IMR-90 (cell line): Measurements from ENCODE around the gene CEP72. TPM values are rescaled to one million over a fixed set of nuclear protein-coding genes. Genes with fewer than 3 reads are reported as not detected.

ENCODE experiments used
- ATAC-seq: fragments of 200-7000 bp; cut with Tn5 transposase; 2 replicates; pipeline ENCODE4 v1.9.1; 2020; ENCODE audit warnings: low read depth, mild to moderate bottlenecking, moderate library complexity
- BruUV-seq: library from RNA; stranded (reverse); fragments of 400-500 nt; replicated peaks from 2 replicates; lab custom pipeline; 2021; lab: Mats Ljungman, UMichigan
- CTCF ChIA-PET: fragments of 300-600 bp; formaldehyde crosslinking; extraction: SDS; loops from one replicate; lab custom pipeline; 2021; ENCODE audit warnings: antibody characterized with exemption; lab: Yijun Ruan, JAX
- POLR2A ChIA-PET: fragments of 300-600 bp; sonication (Branson Sonifier 250); formaldehyde crosslinking; loops from one replicate; lab custom pipeline; 2022; ENCODE audit warnings: antibody characterized with exemption; ENCODE audit not compliant: unreplicated experiment; lab: Charles Lee
- DNase-seq: peaks from one replicate; pipeline ENCODE4 v3.0.0; 2013
- H2AFZ ChIP-seq: replicated peaks from 2 replicates; pipeline ENCODE3; 2013; ENCODE audit warnings: low read length, mild to moderate bottlenecking; ENCODE audit not compliant: poor library complexity
- H2AK5ac ChIP-seq: 2 replicates; pipeline ENCODE4 v1.6.1; 2013; ENCODE audit warnings: low read depth, low read length, inconsistent platforms
- H2AK9ac ChIP-seq: replicated peaks from 2 replicates; pipeline ENCODE3; 2013; ENCODE audit warnings: mild to moderate bottlenecking, low read depth, low read length, moderate library complexity; ENCODE audit not compliant: poor library complexity
- H2BK120ac ChIP-seq: 2 replicates; pipeline ENCODE4 v1.6.1; 2013; ENCODE audit warnings: low read depth, low read length, inconsistent platforms
- H2BK15ac ChIP-seq: 3 replicates; pipeline ENCODE4 v1.6.1; 2013; ENCODE audit warnings: low read depth, low read length, inconsistent platforms
- H2BK20ac ChIP-seq: 2 replicates; pipeline ENCODE4 v1.6.1; 2013; ENCODE audit warnings: low read depth, mild to moderate bottlenecking, inconsistent platforms, low read length, moderate library complexity
- H2BK5ac ChIP-seq: 2 replicates; pipeline ENCODE4 v1.6.1; 2013; ENCODE audit warnings: mild to moderate bottlenecking, low read depth, low read length, inconsistent platforms; ENCODE audit not compliant: poor library complexity, severe bottlenecking
- H3K14ac ChIP-seq: replicated peaks from 2 replicates; pipeline ENCODE4 v1.6.1; 2013; ENCODE audit warnings: low read depth, low read length, inconsistent platforms
- H3K18ac ChIP-seq: 2 replicates; pipeline ENCODE4 v1.6.1; 2013; ENCODE audit warnings: low read depth, low read length, control low read depth
- H3K23ac ChIP-seq: 2 replicates; pipeline ENCODE4 v1.6.1; 2013; ENCODE audit warnings: low read depth, low read length, inconsistent platforms
- H3K27ac ChIP-seq: 2 replicates; pipeline ENCODE4 v1.5.1; 2013; ENCODE audit warnings: mild to moderate bottlenecking, control low read depth, low read length; ENCODE audit not compliant: insufficient read depth
- H3K27me3 ChIP-seq: 2 replicates; pipeline ENCODE4 v1.6.1; 2013; ENCODE audit warnings: low read length; ENCODE audit not compliant: control insufficient read depth, insufficient read depth
- H3K36me3 ChIP-seq: 2 replicates; pipeline ENCODE4 v1.6.1; 2013; ENCODE audit warnings: low read length, mixed read lengths; ENCODE audit not compliant: control insufficient read depth, insufficient read depth
- H3K4ac ChIP-seq: 2 replicates; pipeline ENCODE4 v1.6.1; 2013; ENCODE audit warnings: low read depth, low read length, inconsistent platforms
- H3K4me1 ChIP-seq: 2 replicates; pipeline ENCODE4 v1.6.1; 2013; ENCODE audit warnings: low read length, mixed read lengths; ENCODE audit not compliant: control insufficient read depth, insufficient read depth
- H3K4me2 ChIP-seq: 2 replicates; pipeline ENCODE4 v1.6.1; 2013; ENCODE audit warnings: low read depth, mild to moderate bottlenecking, control low read depth, low read length, moderate library complexity
- H3K4me3 ChIP-seq: 2 replicates; pipeline ENCODE4 v1.5.1; 2013; ENCODE audit warnings: low read depth, mild to moderate bottlenecking, control low read depth, low read length, moderate library complexity; ENCODE audit not compliant: insufficient read depth
- H3K56ac ChIP-seq: 2 replicates; pipeline ENCODE4 v1.6.1; 2013; ENCODE audit warnings: low read length, inconsistent platforms; ENCODE audit not compliant: insufficient read depth; ENCODE audit errors: extremely low read depth
- H3K79me1 ChIP-seq, 2 experiments: 2 replicates each; pipeline ENCODE4 v1.6.1; 2013; ENCODE audit warnings: low read length in 2 of 2, inconsistent platforms in 1 of 2, low read depth in 1 of 2
- H3K9ac ChIP-seq: 2 replicates; pipeline ENCODE4 v1.6.1; 2013; ENCODE audit warnings: low read depth, low read length, control low read depth
- H3K9me1 ChIP-seq: 2 replicates; pipeline ENCODE4 v1.6.1; 2013; ENCODE audit warnings: low read length, inconsistent platforms; ENCODE audit not compliant: insufficient read depth
- H3K9me3 ChIP-seq: 2 replicates; pipeline ENCODE4 v1.6.1; 2013; ENCODE audit warnings: low read length; ENCODE audit not compliant: control insufficient read depth, insufficient read depth
- H4K20me1 ChIP-seq: 2 replicates; pipeline ENCODE4 v1.6.1; 2013; ENCODE audit warnings: low read length, inconsistent platforms; ENCODE audit not compliant: insufficient read depth
- H4K5ac ChIP-seq: 2 replicates; pipeline ENCODE4 v1.6.1; 2013; ENCODE audit warnings: mild to moderate bottlenecking, low read depth, low read length, control low read depth
- H4K8ac ChIP-seq, 2 experiments: 2 replicates each; pipeline ENCODE4 v1.6.1; 2013; ENCODE audit warnings: low read depth in 2 of 2, low read length in 2 of 2, control low read depth in 1 of 2, inconsistent platforms in 1 of 2
- H4K91ac ChIP-seq: 2 replicates; pipeline ENCODE4 v1.6.1; 2013; ENCODE audit warnings: low read depth, low read length, inconsistent platforms; ENCODE audit not compliant: insufficient read depth
- FOS ChIP-seq: fragments of 150-350 bp; IDR thresholded peaks from 2 replicates; pipeline ENCODE4 v1.6.1; 2016; ENCODE audit warnings: low read depth, low read length
- MXI1 ChIP-seq: IDR thresholded peaks from 2 replicates; pipeline ENCODE4 v1.6.1; 2012; ENCODE audit warnings: low read depth, mild to moderate bottlenecking, low read length, moderate library complexity, borderline replicate concordance
- RAD21 ChIP-seq: IDR thresholded peaks from 2 replicates; pipeline ENCODE4 v1.6.1; 2012; ENCODE audit warnings: low read length, improper control_type of control experiment
- RFX5 ChIP-seq: IDR thresholded peaks from 2 replicates; pipeline ENCODE4 v1.8.0; 2012; ENCODE audit warnings: low read depth, mild to moderate bottlenecking, low read length, moderate library complexity
- WGBS, 2 experiments: methylation state at CpG; one replicate each; pipeline versions ENCODE4 v1.1.5 to v1.1.7; 2013; ENCODE audit warnings: missing lambda C conversion rate in 2 of 2; ENCODE audit not compliant: insufficient read length in 1 of 2; ENCODE audit errors: extremely low coverage in 2 of 2; 5-methylcytosine and 5-hydroxymethylcytosine counted together
- dilution Hi-C: fragments of 300-500 bp; cut with HindIII; formaldehyde crosslinking; loops from one replicate; pipeline ENCODE4 v1.14.3; 2018; ENCODE audit warnings: low sequenced_read_pairs; ENCODE audit not compliant: unreplicated experiment
- in situ Hi-C: fragments of 300-500 bp; cut with MboI; formaldehyde crosslinking; loops from 3 replicates; pipeline ENCODE4 v1.14.3; 2019; ENCODE audit warnings: low sequenced_read_pairs, inconsistent platforms, mixed read lengths
- intact Hi-C: fragments of 100-400 bp; cut with micrococcal nuclease; formaldehyde crosslinking; loops from 2 replicates; pipeline ENCODE4 v1.10.0; 2022
- polyA plus RNA-seq, 3 experiments: library from polyadenylated mRNA; depleted of rRNA; stranded (reverse); fragments of >200 nt; gene quantifications; 2 replicates each; pipeline ENCODE4 v1.2.3, GENCODE V29; 2012; ENCODE audit warnings: low replicate concordance in 1 of 3
- total RNA-seq: library from RNA; depleted of rRNA; stranded (reverse); fragments of >200 nt; gene quantifications from 2 replicates; pipeline ENCODE4 v1.2.3, GENCODE V29; 2012

Gene CEP72
- total and polyA plus RNA-seq, 2 of the 4 experiments (the other 2 are of a cell fraction), result 2.9 to 4.3 TPM

GRCh38 chr5:640461-641330, 28.6 kb downstream of the CEP72 start:
- no peak for TF ChIP-seq RFX5
- no peak for TF ChIP-seq FOS
- no peak for TF ChIP-seq MXI1
- TF ChIP-seq RAD21, result no peak

More at GRCh38 chr5:640461-641330, 28.6 kb downstream of the CEP72 start:
- Histone ChIP-seq H3K4ac (no peak overlapping the region), H3K4me1 (no peaks in the 10 kb centered on the region), H3K9me1 (0 out of 2 replicates have a peak, but pooled peaks cover 1% of the 10 kb centered on the region), H4K5ac (no peak overlapping the region), H3K27ac (no peak overlapping the region), H3K14ac (no peak overlapping the region), H4K91ac (no peak overlapping the region), H3K27me3 (no peaks in the 10 kb centered on the region), H4K8ac (no peak overlapping the region), H3K23ac (no peak overlapping the region), H2BK5ac (no peak overlapping the region), H2AK5ac (no peak overlapping the region), H3K4me2 (no peak overlapping the region), H2AK9ac (no peak overlapping the region), H3K56ac (no peak overlapping the region), H3K79me1 (no peaks in the 10 kb centered on the region), H2BK20ac (no peak overlapping the region), H2BK15ac (no peak overlapping the region), H3K36me3 (peaks cover 20% of the 10 kb centered on the region), H3K4me3 (no peak overlapping the region), H3K9me3 (no peaks in the 10 kb centered on the region; the same call in 1 of the 2 replicates), H3K18ac (no peak overlapping the region), H3K9ac (no peak overlapping the region), H4K20me1 (no peaks in the 10 kb centered on the region), H2AFZ (no peak overlapping the region), H2BK120ac (no peak overlapping the region)
- CTCF ChIA-PET, result no interaction called here
- dilution Hi-C loops, result no loop called here
- no TSS peak for BruUV-seq
- in situ Hi-C loops, result no loop called here
- WGBS, 2 experiments, result 92% methylated on average over 21 of the region's 35 CpGs; no CpG with 5 or more reads in 1 of the 2 experiments
- POLR2A ChIA-PET, result no interaction called here
- ATAC-seq (no peak), DNase-seq (no peak)
- intact Hi-C loops, result no loop called here
